ENCODE data around the gene TBX1. TPM values are rescaled to one million over a fixed set of nuclear protein-coding genes. Genes with fewer than 3 reads are reported as not detected.

Gene TBX1
- total RNA-seq, 2 experiments from 2014 or later, result 0.23 TPM; not detected in 1

GRCh38 chr22:19798891-19799293 lies 38.3 kb downstream of the TBX1 start:
- ChIA-PET POLR2A (no interaction called here), CTCF (ENCODE audit: unreplicated experiment) (no interaction called here)
- H3K9me2 ChIP-seq (ENCODE audit: insufficient read depth, low read length), result no peaks in the 10 kb centered on the region
- peaks cover 4% of the 10 kb centered on the region; the same call in 1 of the 2 replicates for H3K36me3 ChIP-seq (ENCODE audit: insufficient read depth, low read length)
- TF ChIP-seq EZH2phosphoT487 (IDR thresholded peaks at IDR 0.05; ENCODE audit: borderline replicate concordance, low read depth, low read length), result no peak
- TF ChIP-seq, protein P1, sequence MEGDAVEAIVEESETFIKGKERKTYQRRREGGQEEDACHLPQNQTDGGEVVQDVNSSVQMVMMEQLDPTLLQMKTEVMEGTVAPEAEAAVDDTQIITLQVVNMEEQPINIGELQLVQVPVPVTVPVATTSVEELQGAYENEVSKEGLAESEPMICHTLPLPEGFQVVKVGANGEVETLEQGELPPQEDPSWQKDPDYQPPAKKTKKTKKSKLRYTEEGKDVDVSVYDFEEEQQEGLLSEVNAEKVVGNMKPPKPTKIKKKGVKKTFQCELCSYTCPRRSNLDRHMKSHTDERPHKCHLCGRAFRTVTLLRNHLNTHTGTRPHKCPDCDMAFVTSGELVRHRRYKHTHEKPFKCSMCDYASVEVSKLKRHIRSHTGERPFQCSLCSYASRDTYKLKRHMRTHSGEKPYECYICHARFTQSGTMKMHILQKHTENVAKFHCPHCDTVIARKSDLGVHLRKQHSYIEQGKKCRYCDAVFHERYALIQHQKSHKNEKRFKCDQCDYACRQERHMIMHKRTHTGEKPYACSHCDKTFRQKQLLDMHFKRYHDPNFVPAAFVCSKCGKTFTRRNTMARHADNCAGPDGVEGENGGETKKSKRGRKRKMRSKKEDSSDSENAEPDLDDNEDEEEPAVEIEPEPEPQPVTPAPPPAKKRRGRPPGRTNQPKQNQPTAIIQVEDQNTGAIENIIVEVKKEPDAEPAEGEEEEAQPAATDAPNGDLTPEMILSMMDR (conservative IDR thresholded peaks at IDR 0.05; ENCODE audit: low read length), result no peak
- H3K4me2 ChIP-seq (ENCODE audit: low read length), result no peak overlapping the region
- H4K20me1 ChIP-seq (ENCODE audit: insufficient read depth, low read length), result no peaks in the 10 kb centered on the region
- no peak overlapping the region for H3K27ac ChIP-seq (ENCODE audit: low read depth, low read length, poor library complexity, severe bottlenecking)
- BruUV-seq (replicated peaks), result no TSS peak
- no peaks in the 10 kb centered on the region for H3K79me2 ChIP-seq (ENCODE audit: insufficient read depth, low read depth, low read length)
- DNase-seq (ENCODE audit: low spot score), result no peak
- H2AFZ ChIP-seq (ENCODE audit: low read length), result no peak overlapping the region
- intact Hi-C loops (cut with micrococcal nuclease; ENCODE audit: unreplicated experiment), result no loop called here
- H3K4me1 ChIP-seq (ENCODE audit: insufficient read depth, low read length, poor library complexity, severe bottlenecking), result no peaks in the 10 kb centered on the region
- H3K4me3 ChIP-seq (ENCODE audit: low read depth, low read length, poor library complexity, severe bottlenecking), result no peak overlapping the region
- no peaks in the 10 kb centered on the region for H3K9me3 ChIP-seq (ENCODE audit: low read length)

GRCh38 chr22:19799322-19800190 lies 39.0 kb downstream of the TBX1 start:
- H3K4me1 ChIP-seq (ENCODE audit: insufficient read depth, low read length, poor library complexity, severe bottlenecking), result no peaks in the 10 kb centered on the region
- no peak overlapping the region for H3K4me3 ChIP-seq (ENCODE audit: low read depth, low read length, poor library complexity, severe bottlenecking)
- no peaks in the 10 kb centered on the region for H3K9me2 ChIP-seq (ENCODE audit: insufficient read depth, low read length)
- H3K36me3 ChIP-seq (ENCODE audit: insufficient read depth, low read length), result no peaks in the 10 kb centered on the region
- BruUV-seq (replicated peaks), result no TSS peak
- H4K20me1 ChIP-seq (ENCODE audit: insufficient read depth, low read length), result no peaks in the 10 kb centered on the region
- intact Hi-C loops (cut with micrococcal nuclease; ENCODE audit: unreplicated experiment), result no loop called here
- TF ChIP-seq EZH2phosphoT487 (IDR thresholded peaks at IDR 0.05; ENCODE audit: borderline replicate concordance, low read depth, low read length), result no peak
- TF ChIP-seq, protein P1 (conservative IDR thresholded peaks at IDR 0.05; ENCODE audit: low read length), result no peak
- POLR2A ChIA-PET, result interaction anchor here (0.6 kb wide), 1 partner anchor 32 kb away, joined by 4 read pairs; no protein-coding TSS in a partner anchor
- DNase-seq (ENCODE audit: low spot score), result no peak
- no peak overlapping the region for H3K4me2 ChIP-seq (ENCODE audit: low read length)
- CTCF ChIA-PET (ENCODE audit: unreplicated experiment), result no interaction called here
- no peak overlapping the region for H3K27ac ChIP-seq (ENCODE audit: low read depth, low read length, poor library complexity, severe bottlenecking)
- no peak overlapping the region for H2AFZ ChIP-seq (ENCODE audit: low read length)
- no peaks in the 10 kb centered on the region for H3K79me2 ChIP-seq (ENCODE audit: insufficient read depth, low read depth, low read length)
- no peaks in the 10 kb centered on the region for H3K9me3 ChIP-seq (ENCODE audit: low read length)

- Histone ChIP-seq H3K4me2 (ENCODE audit: low read length) (no peak overlapping the region), H3K36me3 (ENCODE audit: insufficient read depth, low read length) (no peaks in the 10 kb centered on the region), H4K20me1 (ENCODE audit: insufficient read depth, low read length) (no peaks in the 10 kb centered on the region), H2AFZ (ENCODE audit: low read length) (no peak overlapping the region), H3K9me2 (ENCODE audit: insufficient read depth, low read length) (no peaks in the 10 kb centered on the region), H3K4me1 (ENCODE audit: insufficient read depth, low read length, poor library complexity, severe bottlenecking) (no peaks in the 10 kb centered on the region), H3K27ac (ENCODE audit: low read depth, low read length, poor library complexity, severe bottlenecking) (no peak overlapping the region), H3K4me3 (ENCODE audit: low read depth, low read length, poor library complexity, severe bottlenecking) (no peak overlapping the region), H3K79me2 (ENCODE audit: insufficient read depth, low read depth, low read length) (no peaks in the 10 kb centered on the region), H3K9me3 (ENCODE audit: low read length) (no peaks in the 10 kb centered on the region)
- no peak for TF ChIP-seq EZH2phosphoT487 (IDR thresholded peaks at IDR 0.05; ENCODE audit: borderline replicate concordance, low read depth, low read length)
- TF ChIP-seq, protein P1 (conservative IDR thresholded peaks at IDR 0.05; ENCODE audit: low read length), result no peak
- intact Hi-C loops (cut with micrococcal nuclease; ENCODE audit: unreplicated experiment), result no loop called here
- no peak for DNase-seq (ENCODE audit: low spot score)
- POLR2A ChIA-PET, result interaction anchor here (0.6 kb wide), 1 partner anchor 31 kb away, joined by 4 read pairs; no protein-coding TSS in a partner anchor
- CTCF ChIA-PET (ENCODE audit: unreplicated experiment), result no interaction called here
- no TSS peak for BruUV-seq (replicated peaks)
These were observed 39.7 kb downstream of the TBX1 start for GRCh38 chr22:19800306-19800705.
